SU-DHL-6 (cell line): ENCODE results near the gene ATP6V0D1.

Experiments
- H2AFZ ChIP-seq: fragments of 200-600 bp; sonication (generic); 2 replicates; pipeline ENCODE4 v1.6.1; 2014; ENCODE audit warnings: low read depth, mild to moderate bottlenecking, moderate library complexity, mixed read lengths, antibody characterized with exemption, low read length; ENCODE audit not compliant: severe bottlenecking
- H3F3A ChIP-seq: fragments of 200-600 bp; shearing (Covaris generic); 2 replicates; pipeline ENCODE4 v1.6.0; 2016; ENCODE audit warnings: antibody characterized with exemption, mild to moderate bottlenecking; ENCODE audit not compliant: insufficient read depth
- H3K27ac ChIP-seq: fragments of 200-600 bp; sonication (generic); 2 replicates; pipeline ENCODE4 v1.5.1; 2016; ENCODE audit warnings: low read depth, mild to moderate bottlenecking, low read length, moderate library complexity, mixed read lengths
- H3K27me3 ChIP-seq: fragments of 200-600 bp; sonication (generic), shearing (Covaris generic); 2 replicates; pipeline ENCODE4 v1.6.0; 2014; ENCODE audit warnings: mild to moderate bottlenecking, low read length
- H3K36me3 ChIP-seq: fragments of 200-600 bp; sonication (generic); 2 replicates; pipeline ENCODE4 v1.6.1; 2014; ENCODE audit warnings: mild to moderate bottlenecking, low read length, mixed read lengths
- H3K4me2 ChIP-seq: fragments of 300-600, 200-600 bp; shearing (Covaris generic), sonication (generic); 2 replicates; pipeline ENCODE4 v1.6.0; 2014; ENCODE audit warnings: low read length, low read depth, mild to moderate bottlenecking; ENCODE audit not compliant: poor library complexity, severe bottlenecking
- H3K4me3 ChIP-seq: fragments of 200-600 bp; sonication (generic); 2 replicates; pipeline ENCODE4 v1.5.1; 2014; ENCODE audit warnings: antibody characterized with exemption, low read length, mild to moderate bottlenecking, mixed read lengths; ENCODE audit not compliant: insufficient read depth, poor library complexity, severe bottlenecking
- H3K79me2 ChIP-seq: fragments of 200-600 bp; sonication (generic); 2 replicates; pipeline ENCODE4 v1.6.1; 2014; ENCODE audit warnings: mild to moderate bottlenecking, low read length, moderate library complexity; ENCODE audit not compliant: insufficient read depth
- H3K9ac ChIP-seq: fragments of 200-600 bp; sonication (generic); 2 replicates; pipeline ENCODE4 v1.7.0; 2014; ENCODE audit warnings: mild to moderate bottlenecking, low read length
- H3K9me2 ChIP-seq: fragments of 200-600 bp; sonication (generic); replicated peaks from 2 replicates; pipeline ENCODE4 v1.6.1; 2014; ENCODE audit warnings: low read length; ENCODE audit not compliant: insufficient read depth
- H3K9me3 ChIP-seq: fragments of 200-600 bp; sonication (generic); 2 replicates; pipeline ENCODE4 v1.6.1; 2014; ENCODE audit warnings: low read length, mixed read lengths; ENCODE audit not compliant: insufficient read depth
- H4K20me1 ChIP-seq: fragments of 200-600 bp; sonication (generic); 2 replicates; pipeline ENCODE4 v1.6.1; 2014; ENCODE audit warnings: low read depth, mild to moderate bottlenecking, antibody characterized with exemption, low read length, moderate library complexity, mixed read lengths
- CTCF ChIP-seq: fragments of 200-600 bp; sonication (generic); IDR thresholded peaks from one replicate; pipeline ENCODE4 v1.5.1; 2017; ENCODE audit warnings: antibody characterized with exemption, mild to moderate bottlenecking, low read length, moderate library complexity; ENCODE audit not compliant: insufficient read depth, poor library complexity, severe bottlenecking
- EZH2phosphoT487 ChIP-seq: fragments of 200-600 bp; sonication (generic), shearing (Covaris generic); conservative IDR thresholded peaks from 2 replicates; pipeline ENCODE4 v1.6.1; 2018; ENCODE audit warnings: mild to moderate bottlenecking, antibody characterized with exemption, low read length, moderate library complexity, mixed read lengths

Gene ATP6V0D1

GRCh38 chr16:67466581-67466980 is 14.4 kb downstream of the ATP6V0D1 start:
- Histone ChIP-seq H3K9ac (no peak overlapping the region), H3K4me2 (no peak overlapping the region), H3K4me3 (no peak overlapping the region), H3K9me3 (no peaks in the 10 kb centered on the region), H3K36me3 (no peaks in the 10 kb centered on the region), H3K27ac (no peak overlapping the region), H3K9me2 (no peaks in the 10 kb centered on the region), H4K20me1 (0 out of 2 replicates have a peak, but pooled peaks cover 3% of the 10 kb centered on the region), H2AFZ (no peak overlapping the region), H3K79me2 (peaks cover 88% of the 10 kb centered on the region), H3K27me3 (no peaks in the 10 kb centered on the region), H3F3A (no peaks in the 10 kb centered on the region)
- TF ChIP-seq CTCF = no peak
- no peak for TF ChIP-seq EZH2phosphoT487

- Histone ChIP-seq H3K9me2 (no peaks in the 10 kb centered on the region), H3K27me3 (no peaks in the 10 kb centered on the region), H3K27ac (no peak overlapping the region), H3K9ac (no peak overlapping the region), H3K4me2 (no peak overlapping the region), H4K20me1 (no peaks in the 10 kb centered on the region), H3K9me3 (no peaks in the 10 kb centered on the region), H3K36me3 (no peaks in the 10 kb centered on the region), H3F3A (no peaks in the 10 kb centered on the region), H3K4me3 (no peak overlapping the region), H2AFZ (no peak overlapping the region), H3K79me2 (peaks cover 77% of the 10 kb centered on the region)
- no peak for TF ChIP-seq EZH2phosphoT487
- no peak for TF ChIP-seq CTCF
These were observed 16.4 kb downstream of the ATP6V0D1 start for GRCh38 chr16:67464565-67464964.

GRCh38 chr16:67463691-67464090 is 17.3 kb downstream of the ATP6V0D1 start:
- Histone ChIP-seq H3K27me3 (no peaks in the 10 kb centered on the region), H3K9me2 (no peaks in the 10 kb centered on the region), H2AFZ (no peak overlapping the region), H4K20me1 (no peaks in the 10 kb centered on the region), H3K9ac (no peak overlapping the region), H3K27ac (no peak overlapping the region), H3K36me3 (no peaks in the 10 kb centered on the region), H3K4me2 (no peak overlapping the region), H3F3A (no peaks in the 10 kb centered on the region), H3K4me3 (no peak overlapping the region), H3K79me2 (peaks cover 68% of the 10 kb centered on the region), H3K9me3 (no peaks in the 10 kb centered on the region)
- no peak for TF ChIP-seq CTCF
- TF ChIP-seq EZH2phosphoT487 = no peak
